HepG2 (cell line): ENCODE results near the gene PEPD. TPM values are rescaled to one million over a fixed set of nuclear protein-coding genes. Genes with fewer than 3 reads are reported as not detected.

ENCODE experiments used
- ATAC-seq: fragments of 200-7000 bp; cut with Tn5 transposase; 3 replicates; pipeline ENCODE4 v1.9.1; 2020; ENCODE audit warnings: mild to moderate bottlenecking, moderate library complexity
- BruUV-seq: library from RNA; stranded (reverse); fragments of 400-500 nt; replicated peaks from 2 replicates; lab custom pipeline; 2021; lab: Mats Ljungman, UMichigan
- CTCF ChIA-PET: fragments of 300-600 bp; formaldehyde crosslinking; extraction: SDS; loops from one replicate; lab custom pipeline; 2021; ENCODE audit warnings: low total read pairs, inconsistent platforms, low intra/inter-chr PET ratio; lab: Yijun Ruan, JAX
- POLR2A ChIA-PET: fragments of 350-600 bp; sonication (Branson Sonifier 250); formaldehyde crosslinking; loops from one replicate; lab custom pipeline; 2020; ENCODE audit warnings: antibody characterized with exemption, inconsistent platforms; lab: Yijun Ruan, JAX
- DNase-seq: peaks from one replicate; pipeline ENCODE4 v3.0.0-alpha.2; 2015; ENCODE audit warnings: low spot score
- FAIRE-seq: peaks from 3 replicates; lab custom pipeline; 2011; peaks lifted over from hg19 to GRCh38; lab: Jason Lieb, UNC
- H2AFZ ChIP-seq: one replicate; pipeline ENCODE4 v1.6.1; 2011; ENCODE audit warnings: low read length, inconsistent platforms
- H3K27ac ChIP-seq: fragments of 300-600 bp; 3 replicates; pipeline ENCODE4 v1.8.0; 2011; ENCODE audit warnings: mixed run types, mild to moderate bottlenecking, mixed read lengths, low read length, inconsistent platforms; ENCODE audit not compliant: insufficient read depth; ENCODE audit errors: extremely low read length
- H3K27me3 ChIP-seq, 2 experiments: fragments of 200-600 bp in 1 of 2; 2 replicates in 1 of 2; 3 replicates in 1 of 2; pipeline versions ENCODE4 v1.6.0 to v1.8.0; 2011; ENCODE audit warnings: low read length in 2 of 2, mild to moderate bottlenecking in 2 of 2, moderate library complexity in 2 of 2, inconsistent platforms in 1 of 2; ENCODE audit not compliant: insufficient read depth in 2 of 2, control insufficient read depth in 1 of 2
- H3K36me3 ChIP-seq, 2 experiments: fragments of 200-600 bp in 1 of 2; replicated peaks in 1 of 2; 2 replicates in 1 of 2; 3 replicates in 1 of 2; pipeline versions ENCODE4 v1.5.1 to v1.8.0; 2011; ENCODE audit warnings: low read length in 2 of 2, inconsistent platforms in 1 of 2; ENCODE audit not compliant: insufficient read depth in 2 of 2, control insufficient read depth in 1 of 2
- H3K4me1 ChIP-seq: 2 replicates; pipeline ENCODE4 v1.5.1; 2012; ENCODE audit warnings: low read length, inconsistent platforms; ENCODE audit not compliant: insufficient read depth
- H3K4me2 ChIP-seq: 2 replicates; pipeline ENCODE4 v1.6.0; 2011; ENCODE audit warnings: low read depth, low read length, inconsistent platforms
- H3K4me3 ChIP-seq, 3 experiments: fragments of 200-600 bp in 1 of 3; sonication (generic), shearing (Covaris generic) in 1 of 3; replicated peaks in 1 of 3; 2 replicates each; pipeline ENCODE4 v1.5.1; 2011 to 2016; ENCODE audit warnings: low read length in 3 of 3, inconsistent platforms in 2 of 3, low read depth in 2 of 3, mild to moderate bottlenecking in 2 of 3, control low read depth in 1 of 3, mixed read lengths in 1 of 3; ENCODE audit not compliant: insufficient read depth in 1 of 3
- H3K79me2 ChIP-seq: one replicate; pipeline ENCODE4 v1.6.1; 2011; ENCODE audit warnings: low read length, inconsistent platforms; ENCODE audit not compliant: insufficient read depth
- H3K9ac ChIP-seq: 2 replicates; pipeline ENCODE4 v1.6.0; 2011; ENCODE audit warnings: mild to moderate bottlenecking, low read depth, low read length, inconsistent platforms; ENCODE audit not compliant: insufficient read depth
- H3K9me3 ChIP-seq: 2 replicates; pipeline ENCODE4 v1.5.1; 2012; ENCODE audit warnings: mild to moderate bottlenecking, low read length
- H4K20me1 ChIP-seq: 2 replicates; pipeline ENCODE4 v1.6.0; 2011; ENCODE audit warnings: inconsistent platforms, mild to moderate bottlenecking, low read length, moderate library complexity; ENCODE audit not compliant: insufficient read depth
- CENPBD1 ChIP-seq: sonication (generic); formaldehyde crosslinking; IDR thresholded peaks from 2 replicates; pipeline ENCODE4 v1.8.0; 2022; ENCODE audit warnings: missing genetic modification reagents, low read depth, mild to moderate bottlenecking, borderline replicate concordance
- HIC2 ChIP-seq: sonication (generic); formaldehyde crosslinking; IDR thresholded peaks from 2 replicates; pipeline ENCODE4 v1.9.0; 2022; ENCODE audit warnings: low read depth, missing genetic modification reagents
- HNRNPL ChIP-seq: fragments of 200-400 bp; formaldehyde crosslinking; IDR thresholded peaks from 2 replicates; pipeline ENCODE4 v1.6.1; 2017; ENCODE audit warnings: mild to moderate bottlenecking, low read depth, low read length
- UBTF ChIP-seq: sonication (generic); formaldehyde crosslinking; IDR thresholded peaks from 2 replicates; pipeline ENCODE4 v1.4.0; 2020; ENCODE audit warnings: mild to moderate bottlenecking, missing genetic modification reagents
- YEATS2 ChIP-seq: sonication (generic); formaldehyde crosslinking; IDR thresholded peaks from 2 replicates; pipeline ENCODE4 v1.4.0; 2020; ENCODE audit warnings: missing genetic modification reagents, borderline replicate concordance
- ZBTB46 ChIP-seq: sonication (generic); formaldehyde crosslinking; IDR thresholded peaks from 2 replicates; pipeline ENCODE4 v1.4.0; 2020; ENCODE audit warnings: mild to moderate bottlenecking, missing genetic modification reagents, borderline replicate concordance
- ZFP36 ChIP-seq: fragments of 150-350 bp; IDR thresholded peaks from 2 replicates; pipeline ENCODE4 v1.6.1; 2018; ENCODE audit warnings: borderline replicate concordance, low read length, low read depth; ENCODE audit not compliant: partially characterized antibody
- ZFP91 ChIP-seq: sonication (generic); formaldehyde crosslinking; IDR thresholded peaks from 2 replicates; pipeline ENCODE4 v1.9.0; 2022; ENCODE audit warnings: missing genetic modification reagents, mild to moderate bottlenecking, borderline replicate concordance
- ZMYM3 ChIP-seq: sonication (generic); formaldehyde crosslinking; IDR thresholded peaks from 2 replicates; pipeline ENCODE4 v1.5.1; 2020; ENCODE audit warnings: mild to moderate bottlenecking, missing genetic modification reagents
- ZNF263 ChIP-seq: sonication (generic); formaldehyde crosslinking; IDR thresholded peaks from 2 replicates; pipeline ENCODE4 v1.4.0; 2020; ENCODE audit warnings: missing genetic modification reagents
- ZNF607 ChIP-seq: sonication (generic); formaldehyde crosslinking; IDR thresholded peaks from 2 replicates; pipeline ENCODE4 v1.5.1; 2020; ENCODE audit warnings: missing genetic modification reagents, mild to moderate bottlenecking, borderline replicate concordance
- ZNF879 ChIP-seq: sonication (generic); formaldehyde crosslinking; IDR thresholded peaks from 2 replicates; pipeline ENCODE4 v1.8.1; 2023; ENCODE audit warnings: missing genetic modification reagents
- WGBS: methylation state at CpG from one replicate; pipeline ENCODE4 v1.1.6; 2017; ENCODE audit warnings: low lambda C conversion rate; 5-methylcytosine and 5-hydroxymethylcytosine counted together
- in situ Hi-C: cut with HindIII; loops from 2 replicates; pipeline ENCODE4 v1.10.0; 2017; ENCODE audit warnings: low pct_unique_long_range_greater_than_20kb; ENCODE audit not compliant: extremely low pct_ligation_motif_present
- intact Hi-C: fragments of 100-400 bp; cut with micrococcal nuclease; formaldehyde crosslinking; loops from one replicate; pipeline ENCODE4 v1.10.0; 2022; ENCODE audit not compliant: unreplicated experiment
- polyA plus RNA-seq, 8 experiments: library from polyadenylated mRNA; depleted of rRNA in 3 of 8; stranded (reverse) in 7 of 8; unstranded in 1 of 8; fragments of >200 nt; fragmentation: Illumina TruSeq in 4 of 8; extraction: Trizol in 4 of 8; gene quantifications; 2 replicates each; pipeline versions ENCODE4 v1.2.1 to v1.2.3, GENCODE V29; 2011 to 2016; ENCODE audit warnings: low read depth in 4 of 8, missing spikeins in 1 of 8, mixed read lengths in 1 of 8; ENCODE audit not compliant: insufficient read depth in 1 of 8
- total RNA-seq, 5 experiments: library from RNA; depleted of rRNA; stranded (reverse); fragments of >200 nt; fragmentation: Illumina TruSeq; extraction: Trizol; gene quantifications; 2 replicates each; pipeline ENCODE4 v1.2.3, GENCODE V29; 2016; ENCODE audit warnings: low read depth in 1 of 5

PEPD gene
- total and polyA plus RNA-seq, 2 of the 13 experiments (the other 11 are each of a cell fraction or from before 2014, with no cell fraction given): 60.7 to 75.1 TPM

- ChIA-PET POLR2A (interaction anchor here (1.1 to 4.7 kb wide), 7 partner anchors 8 to 96 kb away, joined by 4 to 58 read pairs (median 28); partner anchors contain the start of genes CEBPA and CEBPG), CTCF (no interaction called here)
- BruUV-seq: no TSS peak
- no peaks in the 10 kb centered on the region for H3K27me3 ChIP-seq
- intact Hi-C loops (loop anchor here (5.0 kb wide), 1 partner anchor 93 kb away; the partner anchor contains the start of gene CEBPA), in situ Hi-C loops (no loop called here)
- peaks cover 100% of the 10 kb centered on the region for H3K4me1 ChIP-seq
- no peaks in the 10 kb centered on the region for H3K9me3 ChIP-seq
- DNase-seq (no peak), ATAC-seq (no peak), FAIRE-seq (no peak)
- H2AFZ ChIP-seq: no peak overlapping the region
- peak overlapping the region; percentile 94 for H3K27ac ChIP-seq
- WGBS: 51% methylated on average over 14 of the region's 19 CpGs
- peak overlapping the region; percentile 70 for H3K4me2 ChIP-seq
- H3K36me3 ChIP-seq: no peaks in the 10 kb centered on the region
- H3K9ac ChIP-seq: peak overlapping the region; percentile 59
- no peaks in the 10 kb centered on the region for H4K20me1 ChIP-seq
- H3K4me3 ChIP-seq: peak overlapping the region in 1 of 3 experiments; percentile 11; a peak in 1 of 6 replicates
- H3K79me2 ChIP-seq: peaks cover 5% of the 10 kb centered on the region
- peak; percentile 97 for TF ChIP-seq ZFP36
- peak; percentile 91 for TF ChIP-seq ZMYM3 (CRISPR knock-in tag)
- TF ChIP-seq ZNF263 (CRISPR knock-in tag): peak; percentile 27; the same call in 1 of the 2 replicates
- TF ChIP-seq HNRNPL: peak; percentile 16; the same call in 1 of the 2 replicates
- TF ChIP-seq YEATS2 (CRISPR knock-in tag): 0 out of 2 replicates have a peak, but pooled peaks have one; percentile 2
- no peak for TF ChIP-seq CENPBD1 (CRISPR knock-in tag)
- TF ChIP-seq ZNF879: 0 out of 2 replicates have a peak, but pooled peaks have one; percentile 25
- peak; percentile 10 for TF ChIP-seq HIC2 (CRISPR knock-in tag)
- TF ChIP-seq ZNF607 (CRISPR knock-in tag): no peak
- TF ChIP-seq ZFP91 (CRISPR knock-in tag): 0 out of 2 replicates have a peak, but pooled peaks have one; percentile 25
- no peak for TF ChIP-seq ZBTB46 (CRISPR knock-in tag)
- peak; percentile 9; the same call in 1 of the 2 replicates for TF ChIP-seq UBTF
These were observed 126.6 kb downstream of the PEPD start for GRCh38 chr19:33394723-33395560.
